WTC11 (cell line): ENCODE results near the gene SLCO4A1. TPM values are rescaled to one million over a fixed set of nuclear protein-coding genes. Genes with fewer than 3 reads are reported as not detected.

Experiments used
- ATAC-seq: fragments of 200-7000 bp; cut with Tn5 transposase; 2 replicates; pipeline ENCODE4 v1.10.0; 2021; ENCODE audit warnings: mild to moderate bottlenecking, moderate library complexity
- CTCF ChIA-PET: fragments of 300-600 bp; sonication (Branson Sonifier 250); formaldehyde crosslinking; loops from one replicate; lab custom pipeline; 2021; ENCODE audit warnings: antibody characterized with exemption; lab: Charles Lee
- POLR2A ChIA-PET: fragments of 350-600 bp; sonication (Branson Sonifier 250); formaldehyde crosslinking; loops from one replicate; lab custom pipeline; 2021; ENCODE audit warnings: antibody characterized with exemption; lab: Charles Lee
- DNase-seq: peaks from one replicate; pipeline ENCODE4 v3.0.0; 2021; ENCODE audit warnings: low spot score
- H3K27ac Mint-ChIP-seq: 2 replicates; pipeline ENCODE4 v1.8.0; 2021; ENCODE audit warnings: mixed read lengths
- H3K27me3 Mint-ChIP-seq: 2 replicates; pipeline ENCODE4 v1.8.0; 2021; ENCODE audit warnings: low read depth, mild to moderate bottlenecking, moderate library complexity, mixed read lengths
- H3K36me3 Mint-ChIP-seq: 2 replicates; pipeline ENCODE4 v1.8.0; 2021; ENCODE audit warnings: mixed read lengths
- H3K4me1 Mint-ChIP-seq: 2 replicates; pipeline ENCODE4 v1.8.0; 2022; ENCODE audit warnings: mixed read lengths
- H3K4me3 Mint-ChIP-seq: 2 replicates; pipeline ENCODE4 v1.8.0; 2021; ENCODE audit warnings: mild to moderate bottlenecking, moderate library complexity, mixed read lengths
- H3K9me3 Mint-ChIP-seq: 2 replicates; pipeline ENCODE4 v1.8.0; 2021; ENCODE audit warnings: mixed read lengths
- AR ChIP-seq: fragments of 250-450 bp; sonication (Bioruptor Pico); IDR thresholded peaks from 2 replicates; pipeline ENCODE4 v1.9.0; 2021; ENCODE audit warnings: mild to moderate bottlenecking
- FOXP4 ChIP-seq: sonication (generic); formaldehyde crosslinking; IDR thresholded peaks from 2 replicates; pipeline ENCODE4 v1.8.0; 2022; ENCODE audit warnings: mild to moderate bottlenecking, missing genetic modification reagents
- MAX ChIP-seq: sonication (generic); formaldehyde crosslinking; IDR thresholded peaks from 2 replicates; pipeline ENCODE4 v1.8.0; 2022; ENCODE audit warnings: mild to moderate bottlenecking, missing genetic modification reagents
- MXD4 ChIP-seq: fragments of 250-450 bp; sonication (Bioruptor Pico); IDR thresholded peaks from 2 replicates; pipeline ENCODE4 v1.8.0; 2021; ENCODE audit warnings: mild to moderate bottlenecking, moderate library complexity, borderline replicate concordance
- NR1H2 ChIP-seq: sonication (generic); formaldehyde crosslinking; IDR thresholded peaks from 2 replicates; pipeline ENCODE4 v1.9.0; 2021; ENCODE audit warnings: mild to moderate bottlenecking, moderate library complexity, missing genetic modification reagents
- SMAD4 ChIP-seq: sonication (generic); formaldehyde crosslinking; IDR thresholded peaks from 2 replicates; pipeline ENCODE4 v1.8.0; 2022; ENCODE audit warnings: mild to moderate bottlenecking, missing genetic modification reagents
- USF2 ChIP-seq: sonication (generic); formaldehyde crosslinking; IDR thresholded peaks from 2 replicates; pipeline ENCODE4 v1.8.1; 2023; ENCODE audit warnings: mild to moderate bottlenecking, missing genetic modification reagents, moderate library complexity
- ZNF416 ChIP-seq: fragments of 250-450 bp; sonication (Bioruptor Pico); IDR thresholded peaks from 2 replicates; pipeline ENCODE4 v1.9.0; 2021; ENCODE audit warnings: mild to moderate bottlenecking, inconsistent platforms
- ZSCAN18 ChIP-seq: fragments of 250-450 bp; sonication (Bioruptor Pico); IDR thresholded peaks from 2 replicates; pipeline ENCODE4 v2.1.2; 2022; ENCODE audit warnings: mild to moderate bottlenecking, moderate library complexity
- total RNA-seq: library from RNA; stranded (reverse); gene quantifications from 3 replicates; pipeline ENCODE4 v1.2.3, GENCODE V29; 2021

Gene SLCO4A1
- total RNA-seq, 1 experiment from 2014 or later, result 19.9 TPM

- no peak for DNase-seq
- H3K4me3 Mint-ChIP-seq, result no peak overlapping the region
- no peaks in the 10 kb centered on the region for H3K9me3 Mint-ChIP-seq
- no peak for ATAC-seq
- no peaks in the 10 kb centered on the region for H3K4me1 Mint-ChIP-seq
- ChIA-PET CTCF (interaction anchor here (0.9 to 1.7 kb wide), 2 partner anchors 13 to 99 kb away, joined by 3 to 16 read pairs; partner anchors contain the start of gene NTSR1), POLR2A (no interaction called here)
- no peak overlapping the region for H3K27ac Mint-ChIP-seq
- no peaks in the 10 kb centered on the region for H3K36me3 Mint-ChIP-seq
- TF ChIP-seq AR (CRISPR knock-in tag) (no peak), ZSCAN18 (no peak), MAX (CRISPR knock-in tag) (no peak), FOXP4 (CRISPR knock-in tag) (no peak)
- no peaks in the 10 kb centered on the region for H3K27me3 Mint-ChIP-seq
Measured at GRCh38 chr20:62695448-62696414, 53.4 kb downstream of the SLCO4A1 start.

- Mint-ChIP-seq H3K9me3 (no peaks in the 10 kb centered on the region), H3K36me3 (no peaks in the 10 kb centered on the region), H3K27ac (no peak overlapping the region), H3K4me1 (no peaks in the 10 kb centered on the region), H3K4me3 (no peak overlapping the region), H3K27me3 (no peaks in the 10 kb centered on the region)
- TF ChIP-seq MXD4 (CRISPR knock-in tag), result no peak
- TF ChIP-seq USF2, result no peak
- no peak for TF ChIP-seq SMAD4 (CRISPR knock-in tag)
- no peak for TF ChIP-seq ZNF416 (CRISPR knock-in tag)
- no peak for TF ChIP-seq ZSCAN18
- TF ChIP-seq NR1H2, result no peak
- no peak for TF ChIP-seq FOXP4 (CRISPR knock-in tag)
- ATAC-seq (no peak), DNase-seq (no peak)
- CTCF ChIA-PET, result no interaction called here
- POLR2A ChIA-PET, result no interaction called here
Measured at GRCh38 chr20:62696434-62696957, 54.2 kb downstream of the SLCO4A1 start.
